Coronary artery (tissue), 2 donors: Measurements from ENCODE around the gene SPEG.
A peak's percentile ranks its signal among the peaks of the same experiment; 100 is the strongest.

Experiments used
- DNase-seq: peaks from one replicate; pipeline ENCODE4 v3.0.0-alpha.2; 2017; ENCODE audit warnings: low spot score
- H3K27ac ChIP-seq, 2 donors: fragments of 200-600 bp; sonication (generic); one replicate each; pipeline ENCODE4 v1.5.1; 2016 to 2019
- H3K4me3 ChIP-seq: fragments of 200-600 bp; sonication (generic); 2 replicates; pipeline ENCODE4 v1.5.1; 2016; ENCODE audit warnings: mild to moderate bottlenecking, moderate library complexity
- TF ChIP-seq, protein P1 (sequence below): fragments of 200-600 bp; sonication (generic); IDR thresholded peaks from one replicate; pipeline ENCODE4 v1.5.1; 2019; ENCODE audit warnings: antibody characterized with exemption

Gene SPEG

GRCh38 chr2:219522111-219523030 lies 87.7 kb downstream of the SPEG start:
- Histone ChIP-seq H3K4me3 (peak overlapping the region; percentile 67), H3K27ac (peak overlapping the region; percentile 32 to 44)
- DNase-seq, result no peak
- TF ChIP-seq, protein P1, sequence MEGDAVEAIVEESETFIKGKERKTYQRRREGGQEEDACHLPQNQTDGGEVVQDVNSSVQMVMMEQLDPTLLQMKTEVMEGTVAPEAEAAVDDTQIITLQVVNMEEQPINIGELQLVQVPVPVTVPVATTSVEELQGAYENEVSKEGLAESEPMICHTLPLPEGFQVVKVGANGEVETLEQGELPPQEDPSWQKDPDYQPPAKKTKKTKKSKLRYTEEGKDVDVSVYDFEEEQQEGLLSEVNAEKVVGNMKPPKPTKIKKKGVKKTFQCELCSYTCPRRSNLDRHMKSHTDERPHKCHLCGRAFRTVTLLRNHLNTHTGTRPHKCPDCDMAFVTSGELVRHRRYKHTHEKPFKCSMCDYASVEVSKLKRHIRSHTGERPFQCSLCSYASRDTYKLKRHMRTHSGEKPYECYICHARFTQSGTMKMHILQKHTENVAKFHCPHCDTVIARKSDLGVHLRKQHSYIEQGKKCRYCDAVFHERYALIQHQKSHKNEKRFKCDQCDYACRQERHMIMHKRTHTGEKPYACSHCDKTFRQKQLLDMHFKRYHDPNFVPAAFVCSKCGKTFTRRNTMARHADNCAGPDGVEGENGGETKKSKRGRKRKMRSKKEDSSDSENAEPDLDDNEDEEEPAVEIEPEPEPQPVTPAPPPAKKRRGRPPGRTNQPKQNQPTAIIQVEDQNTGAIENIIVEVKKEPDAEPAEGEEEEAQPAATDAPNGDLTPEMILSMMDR, result no peak

DNA sequence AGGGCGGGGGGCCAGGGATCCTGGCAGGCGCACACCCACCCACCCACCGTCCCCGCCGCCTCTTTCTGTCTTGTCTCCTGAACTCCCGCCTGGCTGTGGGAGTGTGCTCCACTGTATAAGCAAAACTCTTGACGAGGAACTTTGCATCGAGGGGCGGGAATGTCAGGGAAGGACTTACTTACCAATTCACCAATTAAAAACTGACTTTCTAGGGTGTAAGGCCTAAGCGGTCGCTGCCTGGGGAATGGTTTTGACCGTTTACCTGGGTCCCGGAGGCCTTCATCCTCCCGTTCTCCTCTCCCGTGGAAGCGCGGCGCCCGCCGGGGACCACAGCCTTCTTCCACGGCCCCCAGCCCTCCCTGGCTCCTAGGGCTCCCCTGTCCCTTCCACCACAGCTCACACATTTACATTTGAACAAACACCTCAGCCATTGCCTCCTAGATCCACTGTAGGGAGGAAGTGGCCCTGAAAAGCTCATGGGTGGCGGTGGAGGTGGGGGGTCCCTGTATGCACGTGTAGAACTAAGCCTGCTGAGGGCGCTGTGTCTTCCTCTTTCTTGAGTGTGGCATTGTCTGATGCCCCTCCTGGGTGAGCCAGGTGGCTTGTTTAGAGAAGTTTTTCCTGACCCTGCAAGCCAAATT lies 88.5 kb downstream of the SPEG start:
- H3K4me3 ChIP-seq, result peak overlapping the region; percentile 67
- DNase-seq, result no peak
- peak overlapping the region in 1 of 2 donors; percentile 44 for H3K27ac ChIP-seq
- TF ChIP-seq, protein P1, result no peak

DNA sequence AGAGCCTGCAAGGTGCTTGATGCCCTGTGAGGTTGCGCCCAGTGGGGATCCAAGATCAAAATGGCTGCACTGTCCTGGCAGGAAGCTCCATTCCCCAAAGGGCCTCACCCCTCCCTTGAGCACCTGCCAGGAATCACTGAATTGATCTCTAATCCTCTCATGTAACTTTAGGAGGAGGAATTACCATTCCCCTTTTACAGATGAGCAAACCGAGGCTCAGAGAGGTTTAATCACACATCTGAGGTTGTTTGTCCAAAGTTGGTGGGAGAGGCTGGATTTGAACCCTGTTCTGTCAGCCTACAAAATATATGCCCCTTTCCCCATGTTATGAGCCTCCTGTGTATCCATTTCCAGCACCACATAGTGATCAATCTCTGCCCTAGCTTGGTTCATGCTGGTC lies 90.2 kb downstream of the SPEG start:
- H3K4me3 ChIP-seq, result no peak overlapping the region
- H3K27ac ChIP-seq, result no peak overlapping the region
- TF ChIP-seq, protein P1, result no peak
- no peak for DNase-seq

- Histone ChIP-seq H3K4me3 (no peak overlapping the region), H3K27ac (no peak overlapping the region)
- no peak for DNase-seq
- TF ChIP-seq, protein P1, result no peak
These were observed 91.0 kb downstream of the SPEG start for GRCh38 chr2:219525533-219526232.

DNA sequence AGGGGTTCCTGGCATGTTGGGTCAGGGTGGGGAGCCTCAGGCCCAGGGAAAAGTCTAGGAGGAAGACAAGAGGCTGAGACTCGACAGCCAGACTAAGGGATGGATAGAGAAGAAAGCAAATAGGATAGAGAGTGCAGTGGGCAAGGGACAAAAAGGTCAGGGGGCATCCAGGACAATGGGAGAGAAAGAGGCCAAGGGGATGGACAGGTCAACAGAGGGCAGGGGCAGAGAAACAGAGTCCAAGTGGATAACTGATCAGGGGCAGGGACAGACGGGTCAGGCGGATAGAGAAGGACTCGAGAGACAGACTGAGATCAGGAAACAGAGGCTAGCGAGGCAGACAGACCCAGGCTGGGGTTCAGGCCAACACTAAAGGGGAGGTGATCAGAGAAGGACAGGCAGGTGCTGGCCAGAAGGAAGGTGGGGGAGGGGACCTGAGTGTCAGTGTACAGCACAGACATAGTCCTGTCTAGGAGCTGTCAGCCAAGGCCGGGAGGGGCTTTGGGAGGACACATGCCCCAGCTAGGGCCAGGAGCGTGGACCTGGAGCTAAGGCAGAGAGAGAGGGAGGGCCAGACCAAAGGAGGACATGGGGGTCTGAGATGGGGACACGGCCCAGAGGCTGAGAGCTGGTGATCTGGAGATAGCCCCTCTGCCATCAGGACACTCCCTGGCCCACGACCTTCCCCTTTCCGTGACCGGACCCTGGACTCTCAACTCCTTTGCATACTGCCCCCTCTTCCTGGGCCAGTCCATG lies 91.9 kb downstream of the SPEG start:
- no peak for DNase-seq
- TF ChIP-seq, protein P1, result no peak
- Histone ChIP-seq H3K4me3 (no peak overlapping the region), H3K27ac (no peak overlapping the region)

DNA sequence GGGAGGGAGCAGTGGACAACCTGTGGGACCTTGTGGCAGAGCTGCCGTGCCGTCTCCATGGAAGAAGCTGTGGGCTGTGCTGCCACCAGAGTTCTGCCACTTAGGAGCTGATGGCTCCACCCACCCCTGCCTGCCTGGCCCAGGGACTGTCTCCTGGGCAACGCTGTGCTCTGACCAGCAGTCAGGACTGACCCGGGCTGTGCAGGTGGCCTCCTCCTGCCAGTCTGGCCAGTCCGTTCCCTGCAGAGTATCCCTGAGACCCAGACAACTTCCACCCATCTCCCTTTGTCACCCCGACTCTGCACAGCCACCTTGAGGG lies 92.4 kb downstream of the SPEG start:
- DNase-seq, result no peak
- H3K27ac ChIP-seq, result no peak overlapping the region
- no peak overlapping the region for H3K4me3 ChIP-seq
- TF ChIP-seq, protein P1, result no peak
